Sigmoid colon (tissue), 4 donors: ENCODE measurements around the gene RPL7L1.

Experiments used
- POLR2AphosphoS5 ChIP-seq, 4 donors: sonication (generic); formaldehyde crosslinking; IDR thresholded peaks; one replicate each; pipeline ENCODE4 v1.6.1; 2017; ENCODE audit warnings: antibody characterized with exemption in 4 of 4
- TF ChIP-seq, protein P1 (sequence below), 4 experiments: fragments of 450-650 bp in 3 of 4; fragments of 200-600 bp in 1 of 4; IDR thresholded peaks; one replicate each; pipeline ENCODE4 v1.5.1; 2016 to 2019; ENCODE audit warnings: antibody characterized with exemption in 4 of 4, mild to moderate bottlenecking in 3 of 4, moderate library complexity in 2 of 4

DNA sequence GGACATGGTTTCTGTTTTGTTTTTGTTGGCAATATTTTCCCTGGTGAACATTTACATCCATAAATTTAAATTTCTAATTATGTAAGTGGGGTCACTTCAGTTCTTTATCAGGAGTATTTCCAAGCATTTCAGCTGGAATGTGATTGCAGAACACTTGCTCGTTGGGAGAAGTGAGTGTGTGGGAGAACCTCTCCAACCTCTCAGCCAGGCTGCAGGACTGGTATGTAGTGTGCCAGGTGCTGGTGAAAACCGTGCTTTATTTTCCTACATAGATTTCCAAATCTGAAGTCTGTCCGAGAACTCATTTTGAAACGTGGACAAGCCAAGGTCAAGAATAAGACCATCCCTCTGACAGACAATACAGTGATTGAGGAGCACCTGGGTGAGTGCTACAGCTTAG lies 6.3 kb downstream of the RPL7L1 start:
- TF ChIP-seq POLR2AphosphoS5 (IDR thresholded peaks at IDR 0.05) = no peak
- TF ChIP-seq, protein P1, sequence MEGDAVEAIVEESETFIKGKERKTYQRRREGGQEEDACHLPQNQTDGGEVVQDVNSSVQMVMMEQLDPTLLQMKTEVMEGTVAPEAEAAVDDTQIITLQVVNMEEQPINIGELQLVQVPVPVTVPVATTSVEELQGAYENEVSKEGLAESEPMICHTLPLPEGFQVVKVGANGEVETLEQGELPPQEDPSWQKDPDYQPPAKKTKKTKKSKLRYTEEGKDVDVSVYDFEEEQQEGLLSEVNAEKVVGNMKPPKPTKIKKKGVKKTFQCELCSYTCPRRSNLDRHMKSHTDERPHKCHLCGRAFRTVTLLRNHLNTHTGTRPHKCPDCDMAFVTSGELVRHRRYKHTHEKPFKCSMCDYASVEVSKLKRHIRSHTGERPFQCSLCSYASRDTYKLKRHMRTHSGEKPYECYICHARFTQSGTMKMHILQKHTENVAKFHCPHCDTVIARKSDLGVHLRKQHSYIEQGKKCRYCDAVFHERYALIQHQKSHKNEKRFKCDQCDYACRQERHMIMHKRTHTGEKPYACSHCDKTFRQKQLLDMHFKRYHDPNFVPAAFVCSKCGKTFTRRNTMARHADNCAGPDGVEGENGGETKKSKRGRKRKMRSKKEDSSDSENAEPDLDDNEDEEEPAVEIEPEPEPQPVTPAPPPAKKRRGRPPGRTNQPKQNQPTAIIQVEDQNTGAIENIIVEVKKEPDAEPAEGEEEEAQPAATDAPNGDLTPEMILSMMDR (IDR thresholded peaks at IDR 0.05) = no peak
